Lower lobe of right lung (tissue), 2 donors: ENCODE results near the gene ZNF157. TPM values are rescaled to one million over a fixed set of nuclear protein-coding genes. Genes with fewer than 3 reads are reported as not detected.
"Not testable (repeated sequence)": the region's sequence is repeated elsewhere in the genome, so short reads cannot be mapped to it uniquely, and the experiment has no call there.

Experiments used
- ATAC-seq, 2 donors: fragments of 200-7000 bp; cut with Tn5 transposase; one replicate each; pipeline ENCODE4 v1.9.1; 2020 to 2022; ENCODE audit warnings: mild to moderate bottlenecking in 2 of 2, moderate library complexity in 2 of 2
- DNase-seq: peaks from one replicate; pipeline ENCODE4 v3.0.0-alpha.2; 2020
- H3K27ac ChIP-seq: fragments of 200-600 bp; one replicate; pipeline ENCODE4 v1.8.0; 2022
- H3K27me3 ChIP-seq: fragments of 200-600 bp; one replicate; pipeline ENCODE4 v1.8.0; 2022; ENCODE audit warnings: low read depth
- H3K36me3 ChIP-seq: fragments of 200-600 bp; one replicate; pipeline ENCODE4 v1.8.0; 2022; ENCODE audit warnings: mild to moderate bottlenecking
- H3K4me1 ChIP-seq: fragments of 200-600 bp; one replicate; pipeline ENCODE4 v1.8.0; 2022
- H3K4me3 ChIP-seq: fragments of 200-600 bp; one replicate; pipeline ENCODE4 v1.8.0; 2022; ENCODE audit warnings: mild to moderate bottlenecking
- H3K9me3 ChIP-seq: fragments of 200-600 bp; one replicate; pipeline ENCODE4 v1.8.0; 2022
- CTCF ChIP-seq: fragments of 200-600 bp; IDR thresholded peaks from one replicate; pipeline ENCODE4 v1.8.0; 2022; ENCODE audit warnings: antibody characterized with exemption, mild to moderate bottlenecking
- intact Hi-C: fragments of 100-400 bp; cut with DNase I; formaldehyde crosslinking; loops from one replicate; pipeline ENCODE4 v1.11.0; 2022
- long read RNA-seq: library from polyadenylated mRNA; unstranded; transcript quantifications from one replicate; pipeline ENCODE4 v2.0.0, GENCODE V29; 2021
- total RNA-seq: library from RNA; stranded (reverse); fragmentation: NEBNext Ultra II Directional; extraction: Animal tissue kit (Norgen Biotek cat#: 25700); gene quantifications from one replicate; pipeline ENCODE4 v1.2.1, GENCODE V29; 2021
- donor health status: DM: no; HTN: yes; CAD: no; lungs with severe emphysema.

The ZNF157 gene
- total RNA-seq = 0.21 TPM
- long read RNA-seq = 0 reads

GRCh38 chrX:47370278-47370677 is at the start of gene ZNF157:
TSS of gene ZNF157 (plus strand) at chrX:47370578. CDS start at chrX:47370669, 91 bp downstream.
- no peak for DNase-seq
- no peak for TF ChIP-seq CTCF

GRCh38 chrX:47321386-47321785 is 49.0 kb upstream of the ZNF157 start:
- ATAC-seq = peak in 1 of 2 donors; percentile 89
- DNase-seq = peak; percentile 46
- no peak for TF ChIP-seq CTCF
- no peaks in the 10 kb centered on the region for H3K4me1 ChIP-seq
- no peaks in the 10 kb centered on the region for H3K36me3 ChIP-seq
- H3K4me3 ChIP-seq = no peak overlapping the region
- intact Hi-C loops = no loop called here
- H3K27ac ChIP-seq = no peak overlapping the region
- H3K27me3 ChIP-seq = no peaks in the 10 kb centered on the region
- no peaks in the 10 kb centered on the region for H3K9me3 ChIP-seq

More at GRCh38 chrX:47370278-47370677, at the start of gene ZNF157:
- Histone ChIP-seq H3K4me1 (no peaks in the 10 kb centered on the region), H3K9me3 (no peaks in the 10 kb centered on the region), H3K27me3 (no peaks in the 10 kb centered on the region), H3K36me3 (no peaks in the 10 kb centered on the region), H3K27ac (no peak within 1 kb of the TSS), H3K4me3 (no peak within 1 kb of the TSS)
- intact Hi-C loops = no loop called here
- ATAC-seq = no peak

- Histone ChIP-seq H3K36me3 (no peaks in the 10 kb centered on the region), H3K27ac (no peak overlapping the region), H3K9me3 (no peaks in the 10 kb centered on the region), H3K4me3 (no peak overlapping the region), H3K27me3 (no peaks in the 10 kb centered on the region), H3K4me1 (no peaks in the 10 kb centered on the region)
- ATAC-seq (no peak), DNase-seq (no peak)
- TF ChIP-seq CTCF = no peak
- intact Hi-C loops = no loop called here
Measured at GRCh38 chrX:47321823-47322371, 48.5 kb upstream of the ZNF157 start.

GRCh38 chrX:47327902-47328301 is 42.5 kb upstream of the ZNF157 start:
- ATAC-seq = no peak
- Histone ChIP-seq H3K27ac (no peak overlapping the region), H3K4me1 (no peaks in the 10 kb centered on the region), H3K27me3 (no peaks in the 10 kb centered on the region), H3K36me3 (no peaks in the 10 kb centered on the region), H3K9me3 (no peaks in the 10 kb centered on the region), H3K4me3 (no peak overlapping the region)
- no peak for TF ChIP-seq CTCF
- intact Hi-C loops = no loop called here
- DNase-seq = no peak

- H3K4me3 ChIP-seq, ATAC-seq, H3K27ac ChIP-seq, DNase-seq, H3K9me3 ChIP-seq, H3K36me3 ChIP-seq, H3K27me3 ChIP-seq, intact Hi-C loops, H3K4me1 ChIP-seq: not testable (repeated sequence)
Measured at GRCh38 chrX:47332729-47333128, 37.6 kb upstream of the ZNF157 start.

GRCh38 chrX:47351706-47352105 is 18.7 kb upstream of the ZNF157 start:
- ATAC-seq = no peak
- TF ChIP-seq CTCF = no peak

More at GRCh38 chrX:47351706-47352105, 18.7 kb upstream of the ZNF157 start:
- no peaks in the 10 kb centered on the region for H3K9me3 ChIP-seq
- H3K4me1 ChIP-seq = no peaks in the 10 kb centered on the region
- intact Hi-C loops = no loop called here
- no peak overlapping the region for H3K4me3 ChIP-seq
- H3K36me3 ChIP-seq = no peaks in the 10 kb centered on the region
- no peaks in the 10 kb centered on the region for H3K27me3 ChIP-seq
- no peak overlapping the region for H3K27ac ChIP-seq
- no peak for DNase-seq
